K562 (cell line): Measurements from ENCODE around the gene GNG11. TPM values are rescaled to one million over a fixed set of nuclear protein-coding genes. Genes with fewer than 3 reads are reported as not detected.

Experiments used
- ATAC-seq: fragments of 200-7000 bp; cut with Tn5 transposase; 3 replicates; pipeline ENCODE4 v1.9.1; 2020; ENCODE audit warnings: moderate library complexity
- BruUV-seq: library from RNA; stranded (reverse); fragments of 400-500 nt; replicated peaks from 2 replicates; lab custom pipeline; 2021; lab: Mats Ljungman, UMichigan
- CTCF ChIA-PET: fragments of 300-600 bp; formaldehyde crosslinking; extraction: SDS; loops from one replicate; lab custom pipeline; 2021; ENCODE audit warnings: low intra/inter-chr PET ratio; lab: Yijun Ruan, JAX
- POLR2A ChIA-PET: fragments of 300-600, 350-650 bp; sonication (Branson Sonifier 250); formaldehyde crosslinking; extraction: SDS; loops from one replicate; lab custom pipeline; 2021; ENCODE audit warnings: antibody characterized with exemption, inconsistent platforms; lab: Yijun Ruan, JAX
- DNase-seq, 4 experiments: peaks; one replicate each; pipeline versions ENCODE4 v3.0.0 to v3.0.0-alpha.2; 2011 to 2018; ENCODE audit warnings: low spot score in 3 of 4, mixed read lengths in 3 of 4; ENCODE audit errors: extremely low read depth in 1 of 4
- FAIRE-seq: peaks from 2 replicates; lab custom pipeline; 2011; peaks lifted over from hg19 to GRCh38; lab: Jason Lieb, UNC
- H2AFZ ChIP-seq: 2 replicates; pipeline ENCODE4 v1.6.0; 2011; ENCODE audit warnings: low read depth, low read length, control low read depth, inconsistent platforms
- H3K27ac ChIP-seq: fragments of 200-600 bp; 3 replicates; pipeline ENCODE4 v1.8.0; 2011; ENCODE audit warnings: low read depth, mild to moderate bottlenecking, control low read depth, inconsistent platforms, low read length, moderate library complexity, mixed read lengths; ENCODE audit errors: extremely low read depth
- H3K27me3 ChIP-seq, 2 experiments: fragments of 300-600 bp in 1 of 2; 2 replicates in 1 of 2; 3 replicates in 1 of 2; pipeline versions ENCODE4 v1.6.0 to v1.8.0; 2011; ENCODE audit warnings: inconsistent platforms in 2 of 2, low read length in 2 of 2, mild to moderate bottlenecking in 1 of 2, mixed read lengths in 1 of 2, moderate library complexity in 1 of 2; ENCODE audit not compliant: control insufficient read depth in 2 of 2, insufficient read depth in 2 of 2
- H3K36me3 ChIP-seq: fragments of 300-600 bp; 3 replicates; pipeline ENCODE4 v1.8.0; 2011; ENCODE audit warnings: mild to moderate bottlenecking, low read length, inconsistent platforms; ENCODE audit not compliant: control insufficient read depth, insufficient read depth
- H3K4me1 ChIP-seq, 2 experiments: fragments of 200-600 bp in 1 of 2; replicated peaks in 1 of 2; 2 replicates in 1 of 2; 3 replicates in 1 of 2; pipeline versions ENCODE4 v1.5.1 to v1.8.0; 2011; ENCODE audit warnings: inconsistent platforms in 2 of 2, low read length in 2 of 2, mild to moderate bottlenecking in 1 of 2, mixed read lengths in 1 of 2, moderate library complexity in 1 of 2; ENCODE audit not compliant: control insufficient read depth in 2 of 2, insufficient read depth in 2 of 2
- H3K4me2 ChIP-seq: 2 replicates; pipeline ENCODE4 v1.6.1; 2011; ENCODE audit warnings: low read length, control low read depth, inconsistent platforms, mixed read lengths; ENCODE audit not compliant: insufficient read depth
- H3K4me3 ChIP-seq: fragments of 200-600 bp; sonication (generic), shearing (Covaris generic); 2 replicates; pipeline ENCODE4 v1.5.1; 2016; ENCODE audit warnings: control low read depth, inconsistent platforms
- H3K79me2 ChIP-seq: fragments of 200-600 bp; 3 replicates; pipeline ENCODE4 v1.8.0; 2011; ENCODE audit warnings: low read length, inconsistent platforms; ENCODE audit not compliant: control insufficient read depth, insufficient read depth
- H3K9ac ChIP-seq, 2 experiments: 2 replicates each; pipeline versions ENCODE4 v1.6.0 to v1.6.1; 2011; ENCODE audit warnings: low read depth in 2 of 2, low read length in 2 of 2, control low read depth in 1 of 2, inconsistent platforms in 1 of 2, mild to moderate bottlenecking in 1 of 2, mixed read lengths in 1 of 2; ENCODE audit not compliant: insufficient read depth in 1 of 2
- H3K9me1 ChIP-seq: one replicate; pipeline ENCODE4 v1.6.0; 2011; ENCODE audit warnings: inconsistent platforms, mild to moderate bottlenecking, low read length, moderate library complexity; ENCODE audit not compliant: control insufficient read depth, insufficient read depth
- H3K9me3 ChIP-seq: replicated peaks from 2 replicates; pipeline ENCODE4 v1.5.1; 2011; ENCODE audit warnings: low read depth, low read length, inconsistent platforms; ENCODE audit not compliant: control insufficient read depth, insufficient read depth
- H4K20me1 ChIP-seq: replicated peaks from 2 replicates; pipeline ENCODE4 v1.6.1; 2011; ENCODE audit warnings: low read length, inconsistent platforms, mixed read lengths; ENCODE audit not compliant: control insufficient read depth, insufficient read depth
- AFF1 ChIP-seq, 2 experiments: fragments of 450-650 bp; IDR thresholded peaks; 2 replicates each; pipeline ENCODE4 v1.6.1; 2018; ENCODE audit warnings: mild to moderate bottlenecking in 2 of 2, low read depth in 1 of 2; ENCODE audit not compliant: partially characterized antibody in 2 of 2
- ARID3A ChIP-seq: IDR thresholded peaks from 2 replicates; pipeline ENCODE4 v1.6.1; 2012; ENCODE audit warnings: low read depth, low read length, improper control_type of control experiment, borderline replicate concordance
- BACH1 ChIP-seq: fragments of 200-800 bp; sonication (Bioruptor generic); IDR thresholded peaks from 2 replicates; pipeline ENCODE4 v1.6.1; 2016; ENCODE audit warnings: missing genetic modification characterization, missing compliant biosample characterization
- FOXJ2 ChIP-seq: fragments of 200-800 bp; sonication (Bioruptor generic); IDR thresholded peaks from 2 replicates; pipeline ENCODE4 v1.6.1; 2016; ENCODE audit warnings: missing genetic modification characterization, missing compliant biosample characterization
- HDAC1 ChIP-seq, 2 experiments: fragments of 450-650 bp; IDR thresholded peaks; 2 replicates each; pipeline ENCODE4 v1.6.1; 2016 to 2017; ENCODE audit warnings: inconsistent platforms in 1 of 2, mild to moderate bottlenecking in 1 of 2, moderate library complexity in 1 of 2
- JUNB ChIP-seq: fragments of 450-650 bp; formaldehyde crosslinking; conservative IDR thresholded peaks from 2 replicates; pipeline ENCODE4 v1.4.0; 2020; ENCODE audit warnings: mild to moderate bottlenecking
- MITF ChIP-seq: IDR thresholded peaks from 2 replicates; pipeline ENCODE4 v1.6.1; 2014; ENCODE audit warnings: antibody characterized with exemption
- PTTG1 ChIP-seq: fragments of 450-650 bp; IDR thresholded peaks from 2 replicates; pipeline ENCODE4 v1.6.1; 2016; ENCODE audit warnings: low read depth, mild to moderate bottlenecking, missing genetic modification characterization, missing compliant biosample characterization
- RBM14 ChIP-seq: fragments of 200-400 bp; formaldehyde crosslinking; IDR thresholded peaks from 2 replicates; pipeline ENCODE4 v1.6.1; 2018; ENCODE audit warnings: low read depth, mild to moderate bottlenecking, low read length, moderate library complexity, borderline replicate concordance; ENCODE audit not compliant: insufficient read depth
- SAFB2 ChIP-seq: fragments of 200-400 bp; formaldehyde crosslinking; IDR thresholded peaks from 2 replicates; pipeline ENCODE4 v1.6.1; 2018; ENCODE audit warnings: borderline replicate concordance, low read length, low read depth, moderate library complexity; ENCODE audit not compliant: severe bottlenecking
- ZNF280A ChIP-seq: fragments of 450-650 bp; IDR thresholded peaks from 2 replicates; pipeline ENCODE4 v1.6.1; 2018; ENCODE audit warnings: mild to moderate bottlenecking, low read depth; ENCODE audit not compliant: partially characterized antibody
- ZNF408 ChIP-seq: fragments of 250-450 bp; sonication (Bioruptor Pico); IDR thresholded peaks from 2 replicates; pipeline ENCODE4 v1.4.0; 2020; ENCODE audit warnings: low read depth, mild to moderate bottlenecking, moderate library complexity
- ZNF695 ChIP-seq: fragments of 450-650 bp; formaldehyde crosslinking; IDR thresholded peaks from 2 replicates; pipeline ENCODE4 v1.4.0; 2020; ENCODE audit warnings: mild to moderate bottlenecking, moderate library complexity
- WGBS: fragments of 100-300 bp; shearing (Covaris generic); methylation state at CpG from one replicate; pipeline ENCODE4 v1.1.6; 2016; ENCODE audit warnings: low coverage, mixed read lengths; ENCODE audit not compliant: insufficient coverage; ENCODE audit errors: missing lambda C conversion rate; 5-methylcytosine and 5-hydroxymethylcytosine counted together
- in situ Hi-C: fragments of 300-500 bp; cut with MboI; formaldehyde crosslinking; loops from 4 replicates; pipeline ENCODE4 v1.15.0; 2018; ENCODE audit warnings: inconsistent platforms, mixed read lengths
- intact Hi-C: fragments of 100-400 bp; cut with micrococcal nuclease; formaldehyde crosslinking; loops from 2 replicates; pipeline ENCODE4 v1.14.2; 2022
- polyA plus RNA-seq, 8 experiments: library from polyadenylated mRNA; depleted of rRNA in 4 of 8; stranded (reverse) in 5 of 8; unstranded in 3 of 8; fragments of >200 nt; fragmentation: Nextera tagmentation in 2 of 8; fragmentation: Illumina TruSeq in 1 of 8; extraction: Ambion mirVana in 2 of 8; extraction: Trizol in 1 of 8; gene quantifications; 2 replicates each; pipeline versions ENCODE4 v1.2.1 to v1.2.3, GENCODE V29; 2011 to 2014; ENCODE audit warnings: inconsistent platforms in 1 of 8, missing spikeins in 1 of 8
- total RNA-seq, 7 experiments: library from RNA; depleted of rRNA in 6 of 7; stranded (reverse); fragments of >200 nt in 6 of 7; fragmentation: Illumina TruSeq in 2 of 7; extraction: Trizol in 2 of 7; gene quantifications; 2 replicates each; pipeline versions ENCODE4 v1.2.1 to v1.2.3, GENCODE V29; 2011 to 2021; ENCODE audit warnings: low replicate concordance in 1 of 7

Gene GNG11
- total and polyA plus RNA-seq, 9 of the 15 experiments (the other 6 are each of a cell fraction or from before 2014, with no cell fraction given): 0.06 TPM; not detected in 8

GRCh38 chr7:93964813-93965212 lies 43.3 kb downstream of the GNG11 start:
- H3K9me1 ChIP-seq: no peaks in the 10 kb centered on the region
- ChIA-PET CTCF (no interaction called here), POLR2A (no interaction called here)
- H3K9me3 ChIP-seq: no peaks in the 10 kb centered on the region
- no peak overlapping the region for H3K9ac ChIP-seq
- H4K20me1 ChIP-seq: no peaks in the 10 kb centered on the region
- 0% methylated on average over 3 of the region's 3 CpGs for WGBS
- no TSS peak for BruUV-seq
- no peak overlapping the region for H3K4me2 ChIP-seq
- no peak overlapping the region for H3K4me3 ChIP-seq
- H3K4me1 ChIP-seq: no peaks in the 10 kb centered on the region
- in situ Hi-C loops: no loop called here
- FAIRE-seq (no peak), ATAC-seq (no peak), DNase-seq (no peak)
- no peak overlapping the region for H2AFZ ChIP-seq
- H3K27me3 ChIP-seq: no peaks in the 10 kb centered on the region
- H3K36me3 ChIP-seq: no peaks in the 10 kb centered on the region
- TF ChIP-seq MITF: no peak
- no peak for TF ChIP-seq ARID3A
- no peak for TF ChIP-seq HDAC1 (IDR thresholded peaks at IDR 0.05)
- no peak for TF ChIP-seq BACH1 (tag)
- no peak for TF ChIP-seq SAFB2
- no peak for TF ChIP-seq ZNF695 (CRISPR knock-in tag)
- no peak for TF ChIP-seq FOXJ2 (tag)
- TF ChIP-seq RBM14: no peak
- no peak for TF ChIP-seq ZNF280A
- no peak for TF ChIP-seq ZNF408
- no peak for TF ChIP-seq PTTG1
- no peak for TF ChIP-seq AFF1 (IDR thresholded peaks at IDR 0.05; ENCODE audit: low read depth in 1 of 2, partially characterized antibody in 2 of 2)
- TF ChIP-seq JUNB: no peak
- intact Hi-C loops: no loop called here
- H3K79me2 ChIP-seq: no peaks in the 10 kb centered on the region
- no peak overlapping the region for H3K27ac ChIP-seq
